ENCODE data around the gene OR4A47. TPM values are rescaled to one million over a fixed set of nuclear protein-coding genes. Genes with fewer than 3 reads are reported as not detected.
A peak's percentile ranks its signal among the peaks of the same experiment; 100 is the strongest.
"Not testable (repeated sequence)": the region's sequence is repeated elsewhere in the genome, so short reads cannot be mapped to it uniquely, and the experiment has no call there.

OR4A47 gene
- total and polyA plus RNA-seq, 2 of the 4 experiments (the other 2 are of a cell fraction) = not detected

- H2BK20ac ChIP-seq (ENCODE audit: low read depth, low read length); H4K20me1 ChIP-seq (ENCODE audit: insufficient read depth, low read length); H3K9me3 ChIP-seq (ENCODE audit: control insufficient read depth, insufficient read depth, low read length); H3K14ac ChIP-seq (replicated peaks; ENCODE audit: low read depth, low read length); H3K4me3 ChIP-seq (ENCODE audit: insufficient read depth, low read depth, low read length); H3K9ac ChIP-seq (ENCODE audit: low read depth, low read length); H4K5ac ChIP-seq (ENCODE audit: low read depth, low read length); BruUV-seq (replicated peaks); H3K27ac ChIP-seq (ENCODE audit: insufficient read depth, low read length); H2BK5ac ChIP-seq (ENCODE audit: low read depth, low read length, poor library complexity, severe bottlenecking); H4K8ac ChIP-seq (ENCODE audit: low read depth in 2 of 2, low read length in 2 of 2); H2AK9ac ChIP-seq (replicated peaks; ENCODE audit: low read depth, low read length, poor library complexity); H2AK5ac ChIP-seq (ENCODE audit: low read depth, low read length); H2BK120ac ChIP-seq (ENCODE audit: low read depth, low read length); H4K91ac ChIP-seq (ENCODE audit: insufficient read depth, low read depth, low read length); ATAC-seq (ENCODE audit: low read depth); POLR2A ChIA-PET (ENCODE audit: unreplicated experiment); dilution Hi-C loops (cut with HindIII; ENCODE audit: low sequenced_read_pairs, unreplicated experiment); H3K23ac ChIP-seq (ENCODE audit: low read depth, low read length); H3K4ac ChIP-seq (ENCODE audit: low read depth, low read length); CTCF ChIA-PET; in situ Hi-C loops (cut with MboI; ENCODE audit: low sequenced_read_pairs); DNase-seq; H3K18ac ChIP-seq (ENCODE audit: low read depth, low read length); H3K4me1 ChIP-seq (ENCODE audit: control insufficient read depth, insufficient read depth, low read length); H2BK15ac ChIP-seq (ENCODE audit: low read depth, low read length); H3K27me3 ChIP-seq (ENCODE audit: control insufficient read depth, insufficient read depth, low read length); H3K9me1 ChIP-seq (ENCODE audit: insufficient read depth, low read length); H3K36me3 ChIP-seq (ENCODE audit: control insufficient read depth, insufficient read depth, low read length); H2AFZ ChIP-seq (replicated peaks; ENCODE audit: low read length, poor library complexity); H3K79me1 ChIP-seq (ENCODE audit: low read depth in 1 of 2, low read length in 2 of 2); intact Hi-C loops (cut with micrococcal nuclease); H3K4me2 ChIP-seq (ENCODE audit: low read depth, low read length); H3K56ac ChIP-seq (ENCODE audit: extremely low read depth, insufficient read depth, low read length): not testable (repeated sequence)
- no CpG with 5 or more reads among the region's 3 CpGs for WGBS, 2 experiments (ENCODE audit: extremely low coverage in 2 of 2, insufficient read length in 1 of 2)
- peak; percentile 29; the same call in 1 of the 2 replicates for TF ChIP-seq CEBPB (IDR thresholded peaks at IDR 0.05; ENCODE audit: low read depth, low read length)
These were observed 32.7 kb upstream of the OR4A47 start for GRCh38 chr11:48455909-48456308.

GRCh38 chr11:48473966-48474365 lies 14.6 kb upstream of the OR4A47 start:
- BruUV-seq (replicated peaks); H2AK9ac ChIP-seq (replicated peaks; ENCODE audit: low read depth, low read length, poor library complexity); in situ Hi-C loops (cut with MboI; ENCODE audit: low sequenced_read_pairs); H3K9me1 ChIP-seq (ENCODE audit: insufficient read depth, low read length); H2BK20ac ChIP-seq (ENCODE audit: low read depth, low read length); H2AK5ac ChIP-seq (ENCODE audit: low read depth, low read length); dilution Hi-C loops (cut with HindIII; ENCODE audit: low sequenced_read_pairs, unreplicated experiment); H2BK15ac ChIP-seq (ENCODE audit: low read depth, low read length); H4K8ac ChIP-seq (ENCODE audit: low read depth in 2 of 2, low read length in 2 of 2); DNase-seq; H3K79me1 ChIP-seq (ENCODE audit: low read depth in 1 of 2, low read length in 2 of 2); H3K27me3 ChIP-seq (ENCODE audit: control insufficient read depth, insufficient read depth, low read length); H3K9ac ChIP-seq (ENCODE audit: low read depth, low read length); H3K9me3 ChIP-seq (ENCODE audit: control insufficient read depth, insufficient read depth, low read length); H4K20me1 ChIP-seq (ENCODE audit: insufficient read depth, low read length); CTCF ChIA-PET; H4K5ac ChIP-seq (ENCODE audit: low read depth, low read length); H2AFZ ChIP-seq (replicated peaks; ENCODE audit: low read length, poor library complexity); H2BK5ac ChIP-seq (ENCODE audit: low read depth, low read length, poor library complexity, severe bottlenecking); intact Hi-C loops (cut with micrococcal nuclease); ATAC-seq (ENCODE audit: low read depth); H3K23ac ChIP-seq (ENCODE audit: low read depth, low read length); H3K27ac ChIP-seq (ENCODE audit: insufficient read depth, low read length); H3K4me3 ChIP-seq (ENCODE audit: insufficient read depth, low read depth, low read length); H3K4ac ChIP-seq (ENCODE audit: low read depth, low read length); H3K56ac ChIP-seq (ENCODE audit: extremely low read depth, insufficient read depth, low read length); H3K4me2 ChIP-seq (ENCODE audit: low read depth, low read length); H3K4me1 ChIP-seq (ENCODE audit: control insufficient read depth, insufficient read depth, low read length); POLR2A ChIA-PET (ENCODE audit: unreplicated experiment); H4K91ac ChIP-seq (ENCODE audit: insufficient read depth, low read depth, low read length); H3K18ac ChIP-seq (ENCODE audit: low read depth, low read length); H2BK120ac ChIP-seq (ENCODE audit: low read depth, low read length); H3K14ac ChIP-seq (replicated peaks; ENCODE audit: low read depth, low read length); H3K36me3 ChIP-seq (ENCODE audit: control insufficient read depth, insufficient read depth, low read length): not testable (repeated sequence)
- WGBS, 2 experiments (ENCODE audit: extremely low coverage in 2 of 2, insufficient read length in 1 of 2) = 41% methylated on average over 2 of the region's 2 CpGs; no CpG with 5 or more reads in 1 of the 2 experiments
